GM19025 (cell line): ENCODE data around the gene NKTR.
"Not testable (repeated sequence)": the region's sequence is repeated elsewhere in the genome, so short reads cannot be mapped to it uniquely, and the experiment has no call there.

Source experiments
- ATAC-seq: cut with Tn5 transposase; IDR thresholded peaks from one replicate; pipeline ENCODE4 v1.9.1; 2021; ENCODE audit warnings: mild to moderate bottlenecking, low read depth, moderate library complexity; ENCODE audit not compliant: unreplicated experiment

Gene NKTR

DNA sequence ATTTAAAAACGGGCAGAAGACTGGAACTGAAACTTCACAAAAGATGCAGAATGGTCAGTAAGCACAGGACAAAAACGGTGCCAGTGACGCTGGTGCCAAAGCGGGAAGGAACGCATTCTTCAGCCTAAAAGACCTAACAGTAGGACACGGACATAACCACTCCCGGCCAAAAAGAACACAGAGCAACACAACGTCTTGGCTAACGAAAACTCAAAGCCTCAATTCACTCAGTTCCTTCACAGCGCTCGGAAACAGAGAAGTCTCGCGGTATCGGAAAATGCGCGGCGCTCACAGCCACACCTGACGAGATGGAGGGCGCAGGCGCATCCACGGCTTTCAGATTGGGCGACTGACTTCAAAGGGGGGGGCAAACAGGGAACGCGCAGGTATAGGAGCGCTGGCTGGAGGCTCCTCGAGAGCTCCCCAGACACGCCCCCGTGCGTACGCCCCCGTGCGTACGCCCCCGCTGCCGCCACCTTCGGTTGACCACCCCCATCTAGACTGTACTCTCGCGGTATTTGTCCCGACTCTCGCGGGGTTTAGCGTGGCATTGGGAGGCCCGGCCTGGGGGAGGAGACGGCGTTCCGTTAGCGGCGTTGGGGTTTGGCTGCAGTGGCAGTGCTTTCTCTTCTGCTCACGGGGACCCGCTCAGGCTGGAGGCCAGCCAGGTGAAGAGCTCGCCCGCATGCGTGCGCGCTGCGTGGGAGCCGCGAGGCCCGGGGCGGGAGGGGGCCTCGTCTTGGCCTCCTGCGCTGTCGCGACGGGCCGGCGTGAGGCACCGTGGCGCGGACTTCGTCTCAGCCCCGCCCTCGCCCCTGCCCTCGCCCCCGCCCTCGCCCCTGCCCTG lies at the start of gene NKTR:
TSS of gene NKTR (plus strand) at position 576 of the 847 bp plus-strand sequence. CDS start 321 bp downstream, outside the sequence.
- peak; percentile 84 for ATAC-seq

DNA sequence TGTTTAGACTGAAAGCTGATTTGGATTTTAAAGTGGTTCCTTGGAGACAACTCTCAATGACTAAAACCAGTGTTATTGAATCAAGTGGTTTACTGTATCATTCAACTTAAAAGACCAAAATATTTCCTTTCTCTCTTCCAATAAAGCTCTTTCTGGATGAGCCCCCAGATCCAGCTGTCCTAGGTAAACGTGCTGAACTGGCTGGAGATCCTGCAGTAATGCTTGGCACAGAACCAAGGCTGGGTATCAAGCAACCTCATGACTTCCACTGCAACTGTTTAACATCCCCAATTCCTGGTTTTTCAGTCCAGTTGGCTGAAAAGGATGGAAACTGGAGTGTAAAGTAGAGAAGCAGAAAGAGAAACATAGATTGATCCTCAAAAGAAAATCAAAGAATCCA lies 47.7 kb upstream of the NKTR start:
- ATAC-seq, result no peak

DNA sequence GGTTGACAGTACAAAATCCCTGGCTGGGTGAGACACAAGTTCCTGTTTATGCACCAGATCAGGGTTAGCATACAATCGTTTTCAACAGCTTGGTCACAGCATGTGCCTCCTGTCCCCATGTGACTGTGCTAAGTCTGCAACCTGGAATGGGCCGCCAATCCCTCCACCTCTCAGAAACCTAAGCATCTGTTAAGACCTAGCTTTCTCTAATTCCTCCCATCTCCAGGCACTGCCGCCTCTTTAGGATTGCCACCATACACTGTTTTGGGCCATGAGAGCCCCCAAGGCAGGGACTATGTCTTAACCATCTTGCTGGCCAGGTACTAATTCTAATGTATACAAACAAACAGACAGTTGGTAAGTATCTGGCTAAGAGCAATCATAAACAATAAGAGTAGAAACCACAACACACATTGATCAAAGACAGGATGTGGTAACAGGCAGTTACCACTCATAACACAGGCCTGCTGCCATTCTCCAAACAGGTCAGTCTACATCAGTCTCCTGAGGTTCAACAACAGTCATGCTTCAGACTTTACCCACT lies 44.3 kb upstream of the NKTR start:
- ATAC-seq, result peak; percentile 67

DNA sequence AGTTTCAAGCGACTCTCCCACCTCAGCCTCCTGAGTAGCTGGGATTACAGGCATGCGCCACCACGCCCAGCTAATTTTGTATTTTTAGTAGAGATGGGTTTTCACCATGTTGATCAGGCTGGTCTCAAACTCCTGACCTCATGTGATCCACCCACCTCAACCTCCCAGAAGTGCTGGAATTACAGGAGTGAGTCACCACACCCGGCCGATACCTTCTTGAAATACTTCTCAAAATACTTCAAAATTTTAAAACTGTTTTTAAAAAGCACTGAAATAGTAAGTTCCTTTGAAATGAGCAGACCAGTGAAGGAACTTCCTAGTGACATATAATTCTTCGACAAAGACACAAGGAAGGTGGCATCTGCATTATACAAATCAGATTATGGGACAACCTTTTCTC lies 43.7 kb upstream of the NKTR start:
- not testable (repeated sequence) for ATAC-seq

DNA sequence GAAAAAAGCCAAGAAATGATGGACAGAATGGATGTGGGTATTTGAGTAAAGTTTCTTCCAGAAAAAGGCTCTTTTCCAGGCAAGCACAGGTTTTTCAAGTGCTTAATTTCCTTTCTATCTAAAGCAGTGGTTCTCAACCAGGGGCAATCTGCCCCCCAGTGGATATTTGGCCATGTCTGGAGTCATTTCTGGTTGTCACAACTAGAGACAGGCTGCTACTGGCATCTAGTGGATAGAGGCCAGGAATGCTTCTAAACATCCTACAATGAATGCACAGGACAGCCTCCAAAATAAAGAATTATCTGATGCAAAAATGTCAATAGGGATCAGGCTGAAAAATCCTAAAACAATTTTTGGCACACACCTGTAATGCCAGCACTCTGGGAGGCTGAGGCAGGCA lies 42.6 kb upstream of the NKTR start:
- no peak for ATAC-seq

DNA sequence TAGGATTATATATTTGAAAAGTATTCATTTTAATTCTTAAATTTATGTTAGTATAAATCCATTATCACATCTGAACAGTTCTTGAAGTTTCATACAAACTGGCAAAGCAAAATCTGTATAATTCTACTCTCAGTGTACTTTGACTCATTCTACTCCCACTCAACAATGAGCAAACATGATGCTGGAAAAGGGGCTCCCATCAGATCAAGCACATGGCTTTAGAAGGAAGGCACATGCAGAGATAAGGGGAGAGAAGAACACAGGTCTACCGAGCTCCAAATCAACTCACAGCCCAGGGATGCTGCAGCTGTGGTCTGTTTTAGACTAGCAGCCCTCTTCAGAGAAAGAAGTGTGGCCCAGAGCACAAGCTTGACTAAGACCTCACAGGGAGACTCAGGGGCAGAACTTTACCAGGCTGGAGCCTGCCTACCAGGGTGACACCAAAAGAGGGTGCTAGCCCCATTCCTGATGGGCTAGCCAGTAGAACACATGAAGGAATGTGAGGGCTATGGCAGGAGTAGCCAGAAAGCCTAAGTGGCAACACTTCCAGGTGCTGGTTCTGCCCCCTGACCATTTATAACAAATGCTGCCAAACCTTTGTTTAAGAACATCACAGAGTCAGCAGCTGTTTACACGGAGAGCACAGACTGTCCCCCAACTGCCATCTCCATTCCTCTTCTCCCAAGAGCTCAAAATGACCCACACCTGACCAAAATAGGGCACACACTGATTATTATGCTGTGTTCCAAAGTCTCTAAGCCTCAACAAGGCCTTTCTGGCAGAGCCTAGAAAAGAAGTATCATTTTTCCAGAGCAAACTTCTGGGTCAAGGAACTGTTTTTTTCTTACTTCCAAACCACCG lies 38.2 kb upstream of the NKTR start:
- ATAC-seq, result no peak

DNA sequence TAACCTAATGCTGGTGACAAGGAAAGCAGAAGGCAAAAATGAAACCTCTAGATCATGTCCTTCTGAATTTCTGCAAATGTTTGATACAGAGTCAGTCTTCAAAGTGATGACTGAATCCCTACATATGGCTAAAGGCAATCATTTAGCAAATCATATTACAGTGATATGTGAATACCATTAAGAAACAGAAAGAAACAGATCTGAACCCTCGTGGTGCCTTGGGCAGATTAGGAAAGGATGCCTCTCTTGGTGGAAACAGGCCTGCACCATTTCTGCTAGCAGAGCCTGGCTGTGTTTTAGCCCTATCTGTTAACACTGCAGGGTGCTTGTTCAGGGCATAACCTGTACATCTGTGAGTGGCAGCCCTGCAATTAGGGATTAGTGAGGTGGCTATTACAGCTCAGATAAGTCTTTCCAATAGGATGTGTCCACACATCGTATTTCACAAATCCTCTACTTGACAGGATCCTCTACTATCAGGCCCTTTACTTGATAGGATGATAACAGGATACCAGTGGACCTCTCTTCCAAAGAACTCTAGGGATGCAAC lies 30.8 kb upstream of the NKTR start:
- ATAC-seq, result no peak

DNA sequence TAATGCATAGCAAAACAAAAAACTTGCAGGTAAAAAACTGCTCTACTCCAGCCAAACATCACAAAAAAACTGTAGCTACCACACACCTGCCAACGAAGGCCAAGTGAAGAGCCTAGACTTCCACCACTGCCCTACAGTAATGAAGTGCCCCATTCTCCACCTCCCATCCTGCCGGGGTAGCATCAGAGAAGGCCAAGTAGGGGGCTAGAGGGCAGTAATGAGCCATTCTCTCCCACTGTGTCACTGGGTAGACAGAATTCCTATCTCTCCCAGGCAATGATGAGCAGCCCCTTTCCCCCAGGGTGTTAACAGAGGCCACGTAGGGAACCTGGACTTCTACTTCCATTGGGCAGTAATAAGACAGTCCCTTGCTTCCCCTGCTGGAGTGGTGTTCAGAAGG lies 28.2 kb upstream of the NKTR start:
- no peak for ATAC-seq

DNA sequence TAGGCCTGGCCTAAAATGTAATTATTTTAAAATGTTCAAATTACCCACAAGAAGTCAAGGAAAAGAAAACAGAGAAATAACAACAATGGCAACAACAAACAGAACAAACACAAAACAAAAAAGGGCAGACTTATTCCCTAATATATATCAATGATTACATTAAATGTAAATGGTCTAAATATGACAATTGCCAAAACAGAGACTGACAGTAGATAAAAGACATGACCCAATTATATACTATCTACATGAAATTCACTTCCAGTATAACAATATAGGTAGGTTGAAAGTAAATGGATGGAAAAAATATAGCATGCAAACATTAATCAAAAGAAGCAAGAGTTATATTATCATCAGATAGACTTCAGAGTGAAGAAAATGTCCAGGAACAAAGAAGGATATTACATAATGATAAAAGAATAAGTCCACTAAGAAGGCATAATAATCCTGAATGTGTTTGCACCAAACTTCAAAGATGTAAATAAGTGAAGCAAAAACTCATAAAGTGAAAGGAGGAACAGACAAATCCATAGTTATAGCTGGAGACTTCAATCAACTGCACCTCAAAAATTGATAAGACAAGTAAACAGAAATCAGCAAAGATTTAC lies 25.2 kb upstream of the NKTR start:
- ATAC-seq, result no peak

DNA sequence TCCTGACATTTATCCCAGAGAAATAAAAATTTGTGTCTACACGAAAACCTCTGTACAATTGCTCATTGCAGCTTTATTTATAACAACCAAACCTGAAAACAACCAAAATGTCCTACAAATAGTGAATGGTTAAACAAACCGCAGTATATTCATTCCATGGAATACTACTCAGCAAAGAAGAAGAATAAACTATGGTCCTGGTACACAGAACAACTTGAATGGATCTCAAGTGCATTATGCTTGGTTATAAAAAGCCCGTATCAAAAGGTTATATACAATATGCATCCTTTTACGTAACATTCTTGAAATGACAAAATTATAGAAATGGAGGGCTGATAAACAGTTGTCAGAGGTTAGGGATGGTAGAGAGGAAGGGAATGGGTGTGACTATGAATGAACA lies 22.4 kb upstream of the NKTR start:
- ATAC-seq, result no peak

DNA sequence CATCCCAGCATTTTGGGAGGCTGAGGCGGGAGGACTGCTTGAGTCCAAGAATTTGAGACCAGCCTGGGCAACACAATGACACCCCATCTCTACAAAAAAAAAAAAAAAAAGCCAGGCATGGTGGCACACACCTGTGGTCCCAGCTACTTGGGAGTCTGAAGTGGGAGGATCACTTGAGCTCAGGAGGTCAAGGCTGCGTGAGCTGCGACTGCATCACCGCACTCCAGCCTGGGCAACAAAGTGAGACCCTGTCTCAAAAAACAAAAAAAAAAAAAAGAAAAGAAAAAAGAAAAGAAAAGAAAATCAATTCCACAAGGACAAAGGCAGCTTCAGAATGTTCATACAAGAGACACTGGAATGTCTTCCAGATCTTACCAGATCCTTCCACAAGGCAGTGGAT lies 21.1 kb upstream of the NKTR start:
- not testable (repeated sequence) for ATAC-seq

DNA sequence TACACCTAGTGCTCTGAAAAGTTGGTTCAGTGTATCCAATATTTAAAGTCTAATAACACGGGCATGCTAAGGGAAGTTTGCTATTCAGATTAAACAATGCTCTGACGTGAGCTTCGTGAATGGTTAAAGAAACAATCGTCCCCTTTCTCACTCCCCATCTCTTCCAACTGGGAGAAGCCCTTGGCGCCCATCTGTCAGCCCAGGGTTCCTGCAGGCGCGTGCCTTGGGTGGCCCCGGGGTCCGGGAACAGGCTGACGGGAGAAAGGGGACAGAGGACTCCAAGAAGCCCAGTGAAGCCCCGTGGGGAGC lies 19.1 kb upstream of the NKTR start:
- no peak for ATAC-seq

DNA sequence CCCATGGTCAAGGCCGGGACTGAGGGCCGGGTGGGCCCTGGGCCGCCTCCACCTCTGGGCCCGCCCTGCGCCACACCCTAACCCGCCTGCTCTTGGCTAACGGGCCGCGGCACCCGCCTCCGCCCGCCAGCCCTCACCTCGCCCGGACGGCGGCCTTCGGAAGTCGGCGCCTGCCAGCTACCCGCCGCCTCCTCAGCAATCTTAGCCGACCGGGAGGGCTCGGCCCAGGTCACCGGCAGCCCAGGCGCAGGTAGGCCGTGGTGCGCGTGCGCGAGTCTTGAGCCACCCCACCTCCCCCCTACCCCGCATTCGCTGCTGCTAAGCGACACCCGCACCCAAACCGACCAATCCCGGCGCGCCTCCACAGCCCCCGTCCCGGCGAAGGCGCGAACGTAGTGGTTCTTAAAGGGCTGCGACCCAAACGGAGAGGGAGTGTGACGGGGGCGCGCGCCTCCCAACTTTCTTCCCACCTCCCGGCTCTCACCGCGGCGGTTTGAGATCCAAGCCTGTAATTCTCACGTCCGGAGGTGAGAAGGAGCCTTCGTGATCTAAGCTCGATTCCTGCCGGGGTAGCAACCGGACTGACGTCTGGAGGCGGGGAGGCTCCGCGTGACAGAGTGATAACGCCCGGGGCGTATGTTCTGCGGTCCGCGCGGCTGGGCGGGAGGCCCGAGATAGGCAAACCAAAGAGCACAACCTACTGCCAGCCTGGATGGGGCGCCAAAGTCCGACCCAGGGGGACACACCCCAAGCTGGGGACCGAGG lies 18.6 kb upstream of the NKTR start, which contains the start of gene SEC22C:
TSS of gene SEC22C (minus strand) at position 259 of the 765 bp plus-strand sequence. CDS start 12,921 bp downstream, outside the sequence.
- ATAC-seq, result peak; percentile 91

DNA sequence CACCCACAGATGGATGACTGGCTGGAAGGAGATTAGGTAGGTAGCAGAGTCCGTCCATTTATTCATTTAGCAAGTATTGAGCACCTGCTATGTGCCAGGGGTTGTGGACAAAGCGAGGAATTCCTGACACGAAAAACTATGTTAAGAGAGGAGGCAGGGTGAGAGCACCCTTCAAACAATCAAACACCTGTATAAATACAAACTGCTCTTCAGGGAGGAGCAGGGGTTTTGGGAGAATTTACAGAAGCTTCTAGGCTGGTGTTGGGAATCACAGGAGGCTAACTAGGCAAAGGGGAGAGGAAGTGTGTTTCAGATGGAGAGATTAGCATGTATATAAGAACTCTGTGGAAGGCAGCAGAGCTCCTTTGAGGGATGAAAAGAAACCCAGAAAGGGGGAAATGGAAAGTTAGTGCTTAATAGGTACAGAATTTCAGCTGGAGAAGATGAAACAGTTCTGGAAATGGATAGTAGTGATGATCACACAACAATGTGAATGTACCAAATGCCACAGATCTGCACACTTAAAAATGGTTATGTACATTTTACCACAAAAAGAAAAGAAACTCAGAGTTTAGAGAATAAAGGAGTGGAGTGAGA lies 17.9 kb upstream of the NKTR start:
- ATAC-seq, result no peak

DNA sequence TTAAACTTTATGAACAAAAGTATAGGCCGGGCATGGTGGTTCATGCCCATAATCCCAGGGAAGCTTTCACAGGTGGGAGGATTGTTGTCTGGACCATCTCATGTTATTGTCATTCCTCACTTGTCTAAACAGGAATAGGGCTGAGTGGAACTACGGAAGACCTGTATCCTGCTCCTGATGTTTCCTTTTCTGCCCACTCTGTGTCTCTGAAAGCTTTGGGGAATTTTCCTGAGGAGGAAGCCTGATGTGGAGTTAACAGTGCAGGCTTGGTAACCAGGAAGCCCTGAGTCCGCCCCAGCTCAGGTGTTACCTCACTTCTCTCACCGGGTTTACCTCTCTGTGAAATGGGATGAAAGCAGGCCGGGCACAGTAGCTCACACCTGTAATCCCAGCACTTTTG lies 11.9 kb upstream of the NKTR start:
- no peak for ATAC-seq

DNA sequence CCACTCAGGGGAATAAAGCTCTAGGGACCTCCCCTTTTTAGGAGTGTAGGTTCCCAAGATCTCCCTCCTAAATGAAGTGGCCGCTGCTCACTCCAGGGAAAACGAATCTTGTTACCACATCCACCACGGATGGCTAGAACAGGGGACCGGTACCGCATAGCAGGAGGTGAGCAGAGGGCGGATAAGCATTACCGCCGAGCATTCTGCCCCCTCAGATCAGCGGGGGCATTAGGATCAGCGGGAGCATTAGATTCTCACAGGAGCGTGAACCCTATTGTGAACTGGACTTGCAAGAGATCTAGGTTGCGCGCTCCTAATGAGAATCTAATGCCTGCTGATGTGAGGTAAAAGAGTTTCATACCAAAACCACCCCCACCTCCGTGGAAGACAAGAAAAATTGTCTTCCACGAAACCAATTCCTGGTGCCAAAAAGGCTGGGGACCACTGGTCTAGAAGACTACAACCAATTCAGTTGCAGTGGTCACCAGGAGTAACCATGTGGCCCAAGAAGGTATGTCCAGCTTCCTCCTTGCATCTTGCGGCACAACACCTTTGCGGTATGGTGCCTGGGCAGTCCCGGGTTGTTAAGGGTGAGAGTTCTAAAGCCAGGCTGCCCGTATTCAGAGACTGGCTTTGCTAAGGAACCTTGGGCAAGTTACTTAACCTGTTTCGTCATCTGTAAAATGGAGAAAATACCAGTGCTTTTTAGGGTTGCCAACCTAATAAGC lies 10.9 kb upstream of the NKTR start:
- no peak for ATAC-seq

DNA sequence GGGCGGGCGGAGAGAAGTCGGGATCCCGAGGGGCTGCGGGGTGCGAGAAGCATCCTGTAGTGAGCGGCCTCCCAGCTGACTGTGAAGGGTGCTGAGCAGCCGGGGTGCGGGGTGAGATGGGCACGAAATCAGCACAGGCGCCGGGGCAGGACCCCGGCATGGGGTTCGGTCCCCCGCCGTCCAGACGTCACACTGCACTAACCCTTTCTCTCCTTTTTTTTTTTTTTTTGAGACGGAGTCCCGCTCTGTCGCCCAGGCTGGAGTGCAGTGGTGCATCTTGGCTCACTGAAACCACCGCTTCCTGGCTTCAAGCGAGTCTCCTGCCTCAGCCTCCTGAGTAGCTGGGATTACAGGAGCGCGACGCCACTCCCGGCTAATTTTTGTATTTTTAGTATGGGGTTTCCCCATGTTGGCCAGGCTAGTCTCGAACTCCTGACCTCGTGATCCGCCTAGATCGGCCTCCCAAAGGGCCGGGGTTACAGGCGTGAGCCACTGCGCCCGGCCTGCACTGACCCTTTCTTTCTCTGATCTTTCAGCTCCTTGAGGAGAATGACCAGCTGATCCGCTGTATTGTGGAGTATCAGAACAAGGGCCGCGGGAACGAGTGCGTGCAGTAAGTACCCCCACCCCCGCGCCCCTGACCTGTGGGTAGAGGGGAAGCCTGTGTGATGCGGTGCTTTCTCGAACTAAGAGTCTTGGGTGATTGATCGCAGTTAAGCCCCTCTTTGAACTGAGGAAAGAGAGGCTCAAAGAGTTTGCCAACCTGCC lies 9.3 kb upstream of the NKTR start:
- no peak for ATAC-seq

DNA sequence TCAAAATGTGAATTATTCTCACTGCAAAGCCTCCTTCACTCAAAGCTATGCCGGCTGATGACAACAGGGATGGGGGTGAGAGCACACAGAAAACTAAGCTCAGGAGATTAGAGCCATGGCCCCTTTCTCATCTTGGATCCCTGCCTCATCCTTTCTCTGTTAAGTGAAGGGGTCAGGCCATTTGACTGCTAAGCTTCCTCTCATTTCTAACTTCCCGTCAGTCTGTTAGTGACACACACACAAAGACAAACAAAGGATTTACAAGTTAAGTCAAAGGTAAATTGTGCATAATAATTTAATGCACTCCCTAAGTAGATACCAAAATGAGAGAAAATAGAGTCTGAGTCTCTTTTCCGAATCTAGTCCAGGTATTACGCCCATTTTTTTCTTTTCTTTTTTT lies 8.7 kb upstream of the NKTR start:
- no peak for ATAC-seq
